SJSA1 (cell line): ENCODE data around the gene STXBP5L. TPM values are rescaled to one million over a fixed set of nuclear protein-coding genes. Genes with fewer than 3 reads are reported as not detected.

Source experiments
- DNase-seq, 2 experiments: peaks; one replicate each; pipeline ENCODE4 v3.0.0-alpha.2; 2015 to 2020; ENCODE audit warnings: low spot score in 2 of 2, low read depth in 1 of 2
- H3K27ac ChIP-seq: fragments of 250-450 bp; sonication (Bioruptor Pico); 2 replicates; pipeline ENCODE4 v1.5.1; 2020; ENCODE audit warnings: mild to moderate bottlenecking, moderate library complexity
- H3K27me3 ChIP-seq: fragments of 250-450 bp; sonication (Bioruptor Pico); replicated peaks from 2 replicates; pipeline ENCODE4 v1.5.1; 2020; ENCODE audit warnings: mild to moderate bottlenecking, moderate library complexity
- H3K36me3 ChIP-seq: fragments of 250-450 bp; sonication (Bioruptor Pico); 2 replicates; pipeline ENCODE4 v1.5.1; 2020; ENCODE audit warnings: mild to moderate bottlenecking
- H3K4me1 ChIP-seq: fragments of 250-450 bp; sonication (Bioruptor Pico); replicated peaks from 2 replicates; pipeline ENCODE4 v1.6.1; 2021; ENCODE audit warnings: mild to moderate bottlenecking
- H3K4me3 ChIP-seq: fragments of 250-450 bp; sonication (Bioruptor Pico); 2 replicates; pipeline ENCODE4 v1.5.1; 2020; ENCODE audit warnings: mild to moderate bottlenecking
- H3K9me3 ChIP-seq: fragments of 250-450 bp; sonication (Bioruptor Pico); replicated peaks from 2 replicates; pipeline ENCODE4 v1.5.1; 2020; ENCODE audit warnings: mild to moderate bottlenecking
- total RNA-seq: library from RNA; depleted of rRNA; stranded (reverse); fragments of >200 nt; shearing (Covaris generic); gene quantifications from 2 replicates; pipeline ENCODE4 v1.2.3, GENCODE V29; 2014

STXBP5L gene
- total RNA-seq, 1 experiment from 2014 or later: 0.03 TPM

- Histone ChIP-seq H3K9me3 (no peaks in the 10 kb centered on the region), H3K4me1 (no peaks in the 10 kb centered on the region), H3K27ac (no peak overlapping the region), H3K36me3 (no peaks in the 10 kb centered on the region), H3K4me3 (no peak overlapping the region), H3K27me3 (no peaks in the 10 kb centered on the region)
- no peak for DNase-seq
Observed at GRCh38 chr3:120926146-120926545, 18.1 kb downstream of the STXBP5L start.

GRCh38 chr3:120928991-120929390, 21.0 kb downstream of the STXBP5L start:
- no peaks in the 10 kb centered on the region for H3K4me1 ChIP-seq
- no peaks in the 10 kb centered on the region for H3K9me3 ChIP-seq
- H3K27ac ChIP-seq: no peak overlapping the region
- DNase-seq: no peak
- H3K4me3 ChIP-seq: no peak overlapping the region
- H3K36me3 ChIP-seq: no peaks in the 10 kb centered on the region
- H3K27me3 ChIP-seq: no peaks in the 10 kb centered on the region

- Histone ChIP-seq H3K4me1 (no peaks in the 10 kb centered on the region), H3K4me3 (no peak overlapping the region), H3K27ac (no peak overlapping the region), H3K36me3 (no peaks in the 10 kb centered on the region), H3K9me3 (no peaks in the 10 kb centered on the region), H3K27me3 (no peaks in the 10 kb centered on the region)
- no peak for DNase-seq
Observed at GRCh38 chr3:120931593-120931992, 23.6 kb downstream of the STXBP5L start.

DNA sequence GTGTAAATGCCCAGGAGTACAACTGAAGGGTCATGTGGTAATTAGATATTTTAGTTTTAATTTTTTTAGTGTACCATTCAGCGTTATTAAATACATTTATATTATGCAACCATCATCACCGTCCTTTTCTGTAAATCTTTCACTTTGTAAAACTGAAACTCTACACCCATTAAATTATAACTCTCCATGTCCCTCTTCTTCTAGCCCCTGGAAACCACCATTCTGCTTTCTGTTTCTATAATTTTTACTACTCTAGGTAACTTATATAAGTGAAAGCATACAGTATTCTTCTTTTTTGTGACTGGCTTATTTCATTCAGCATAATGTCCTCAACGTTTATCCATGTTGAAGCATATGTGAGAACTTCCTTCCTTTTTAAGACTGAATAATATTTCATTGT, 48.1 kb downstream of the STXBP5L start:
- no peak for DNase-seq
- no peak overlapping the region for H3K4me3 ChIP-seq
- H3K27me3 ChIP-seq: no peaks in the 10 kb centered on the region
- no peaks in the 10 kb centered on the region for H3K9me3 ChIP-seq
- H3K4me1 ChIP-seq: no peaks in the 10 kb centered on the region
- H3K36me3 ChIP-seq: no peaks in the 10 kb centered on the region
- H3K27ac ChIP-seq: no peak overlapping the region

GRCh38 chr3:120982608-120983320, 74.8 kb downstream of the STXBP5L start:
- H3K4me1 ChIP-seq: no peaks in the 10 kb centered on the region
- H3K9me3 ChIP-seq: no peaks in the 10 kb centered on the region
- no peaks in the 10 kb centered on the region for H3K27me3 ChIP-seq
- H3K4me3 ChIP-seq: no peak overlapping the region
- DNase-seq: no peak
- H3K36me3 ChIP-seq: no peaks in the 10 kb centered on the region
- no peak overlapping the region for H3K27ac ChIP-seq

DNA sequence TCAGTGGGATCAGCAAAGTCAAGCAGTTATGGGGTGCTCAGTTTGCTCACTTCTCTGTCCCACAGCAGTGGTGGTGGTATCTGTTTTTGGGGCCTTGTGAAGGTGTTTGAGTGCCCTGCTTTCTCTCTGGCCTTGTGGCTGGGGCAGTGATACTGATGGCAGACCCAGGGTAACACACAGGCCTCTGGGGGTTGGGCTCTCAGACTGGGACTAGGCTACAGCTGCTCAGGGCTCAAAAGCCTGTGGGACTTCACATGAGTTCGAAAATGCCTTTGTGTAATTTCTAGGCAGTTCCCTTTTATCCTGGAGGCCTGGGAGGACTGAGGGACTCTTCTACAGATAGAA, 75.3 kb downstream of the STXBP5L start:
- Histone ChIP-seq H3K27ac (no peak overlapping the region), H3K36me3 (no peaks in the 10 kb centered on the region), H3K9me3 (no peaks in the 10 kb centered on the region), H3K4me1 (no peaks in the 10 kb centered on the region), H3K27me3 (no peaks in the 10 kb centered on the region), H3K4me3 (no peak overlapping the region)
- no peak for DNase-seq

- Histone ChIP-seq H3K9me3 (no peaks in the 10 kb centered on the region), H3K36me3 (no peaks in the 10 kb centered on the region), H3K27ac (no peak overlapping the region), H3K4me3 (no peak overlapping the region), H3K27me3 (no peaks in the 10 kb centered on the region), H3K4me1 (no peaks in the 10 kb centered on the region)
- no peak for DNase-seq
Observed at GRCh38 chr3:120983841-120984240, 75.8 kb downstream of the STXBP5L start.

- Histone ChIP-seq H3K4me3 (no peak overlapping the region), H3K27me3 (no peaks in the 10 kb centered on the region), H3K4me1 (no peaks in the 10 kb centered on the region), H3K9me3 (no peaks in the 10 kb centered on the region), H3K36me3 (no peaks in the 10 kb centered on the region), H3K27ac (no peak overlapping the region)
- no peak for DNase-seq
Observed at GRCh38 chr3:120985242-120985641, 77.2 kb downstream of the STXBP5L start.

DNA sequence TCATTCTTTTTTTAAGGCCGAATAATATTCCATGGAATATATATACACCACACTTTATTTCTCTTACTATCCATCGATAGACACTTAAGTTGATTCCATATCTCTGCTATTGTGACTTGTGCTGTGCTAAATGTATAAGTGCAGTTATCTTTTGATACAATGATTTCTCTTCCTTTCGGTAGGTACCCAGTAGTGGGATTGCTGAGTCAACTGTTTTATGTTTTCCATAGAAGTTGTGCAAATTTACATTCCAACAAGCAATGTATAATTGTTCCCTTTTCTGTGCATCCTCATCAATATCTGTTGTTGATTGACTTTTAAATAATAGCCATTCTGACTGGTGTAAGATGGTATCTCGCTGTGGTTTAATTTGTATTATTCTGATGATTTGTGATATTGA, 81.0 kb downstream of the STXBP5L start:
- no peaks in the 10 kb centered on the region for H3K9me3 ChIP-seq
- H3K4me1 ChIP-seq: no peaks in the 10 kb centered on the region
- H3K36me3 ChIP-seq: no peaks in the 10 kb centered on the region
- no peaks in the 10 kb centered on the region for H3K27me3 ChIP-seq
- no peak for DNase-seq
- H3K27ac ChIP-seq: no peak overlapping the region
- H3K4me3 ChIP-seq: no peak overlapping the region

- Histone ChIP-seq H3K4me3 (no peak overlapping the region), H3K9me3 (no peaks in the 10 kb centered on the region), H3K36me3 (no peaks in the 10 kb centered on the region), H3K27ac (no peak overlapping the region), H3K27me3 (no peaks in the 10 kb centered on the region), H3K4me1 (no peaks in the 10 kb centered on the region)
- no peak for DNase-seq
Observed at GRCh38 chr3:121018917-121019321, 110.9 kb downstream of the STXBP5L start.

DNA sequence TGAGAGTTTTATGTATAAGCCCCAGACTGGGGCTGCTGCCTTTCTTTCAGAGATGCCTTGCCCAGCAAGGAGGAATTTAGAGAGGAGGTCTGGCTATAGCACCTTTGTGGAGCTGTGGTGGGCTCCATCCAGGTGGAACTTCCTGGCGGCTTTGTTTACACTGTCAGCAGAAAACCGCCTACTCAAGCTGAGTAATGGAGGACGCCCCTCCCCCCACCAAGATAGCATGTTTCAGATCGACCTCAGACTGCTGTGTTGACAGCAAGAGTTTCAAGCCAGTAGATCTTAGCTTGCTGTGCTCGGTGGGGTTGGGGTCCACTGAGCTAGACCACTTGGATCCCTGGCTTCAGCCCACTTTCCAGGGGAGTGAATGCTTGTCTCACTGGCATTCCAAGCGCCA, 155.6 kb downstream of the STXBP5L start:
- no peak overlapping the region for H3K4me3 ChIP-seq
- no peaks in the 10 kb centered on the region for H3K4me1 ChIP-seq
- DNase-seq: no peak
- H3K36me3 ChIP-seq: no peaks in the 10 kb centered on the region
- no peak overlapping the region for H3K27ac ChIP-seq
- H3K27me3 ChIP-seq: no peaks in the 10 kb centered on the region
- no peaks in the 10 kb centered on the region for H3K9me3 ChIP-seq

DNA sequence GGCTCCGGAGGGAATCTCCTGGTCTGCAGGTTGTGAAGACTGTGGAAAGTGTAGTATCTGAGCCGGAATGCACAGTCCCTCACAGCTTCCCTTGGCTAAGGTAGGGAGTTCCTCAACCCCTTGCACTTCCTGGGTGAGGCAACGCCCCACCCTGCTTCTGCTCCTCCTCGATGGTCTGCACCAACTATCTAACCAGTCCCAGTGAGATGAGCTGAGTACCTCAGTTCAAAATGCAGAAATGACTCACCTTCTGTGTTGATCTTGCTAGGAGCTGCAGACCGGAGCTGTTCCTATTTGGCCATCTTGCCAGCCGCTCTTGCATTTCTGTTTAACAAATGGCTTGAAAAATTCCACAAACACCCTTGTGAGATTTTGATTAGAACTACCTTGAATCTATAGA, 156.1 kb downstream of the STXBP5L start:
- H3K9me3 ChIP-seq: no peaks in the 10 kb centered on the region
- no peak overlapping the region for H3K4me3 ChIP-seq
- H3K27ac ChIP-seq: no peak overlapping the region
- H3K4me1 ChIP-seq: no peaks in the 10 kb centered on the region
- no peaks in the 10 kb centered on the region for H3K27me3 ChIP-seq
- no peak for DNase-seq
- H3K36me3 ChIP-seq: no peaks in the 10 kb centered on the region

GRCh38 chr3:121072133-121072532, 164.1 kb downstream of the STXBP5L start:
- H3K36me3 ChIP-seq: no peaks in the 10 kb centered on the region
- no peaks in the 10 kb centered on the region for H3K4me1 ChIP-seq
- no peaks in the 10 kb centered on the region for H3K27me3 ChIP-seq
- H3K27ac ChIP-seq: no peak overlapping the region
- no peak overlapping the region for H3K4me3 ChIP-seq
- H3K9me3 ChIP-seq: no peaks in the 10 kb centered on the region
- no peak for DNase-seq

- Histone ChIP-seq H3K4me1 (no peaks in the 10 kb centered on the region), H3K9me3 (no peaks in the 10 kb centered on the region), H3K27me3 (no peaks in the 10 kb centered on the region), H3K27ac (no peak overlapping the region), H3K36me3 (no peaks in the 10 kb centered on the region), H3K4me3 (no peak overlapping the region)
- no peak for DNase-seq
Observed at GRCh38 chr3:121073011-121073410, 165.0 kb downstream of the STXBP5L start.

DNA sequence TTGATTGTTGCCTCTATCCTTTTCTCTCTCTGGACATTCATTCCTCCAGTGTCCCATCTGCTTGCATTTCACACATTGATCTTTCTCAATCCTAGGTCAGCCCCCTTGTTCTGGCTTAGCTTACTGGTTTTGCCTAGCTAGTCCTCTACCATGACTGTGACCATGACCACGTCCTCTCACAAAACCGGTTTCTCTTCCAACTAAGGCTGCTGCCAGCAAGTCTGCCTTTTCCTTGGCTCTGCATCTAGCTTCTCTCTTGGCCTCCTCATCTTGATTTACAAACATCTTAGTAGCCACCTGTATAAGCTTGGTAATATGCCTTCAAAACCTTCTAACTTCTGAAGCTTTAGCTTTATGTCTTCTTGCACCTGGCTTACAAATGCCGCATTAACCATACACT, 167.2 kb downstream of the STXBP5L start:
- Histone ChIP-seq H3K27ac (no peak overlapping the region), H3K9me3 (no peaks in the 10 kb centered on the region), H3K4me1 (no peaks in the 10 kb centered on the region), H3K36me3 (no peaks in the 10 kb centered on the region), H3K27me3 (no peaks in the 10 kb centered on the region), H3K4me3 (no peak overlapping the region)
- DNase-seq: no peak
